GM19397 (cell line): ENCODE data around the gene LARGE1.

Experiments used
- ATAC-seq: cut with Tn5 transposase; IDR thresholded peaks from one replicate; pipeline ENCODE4 v1.9.1; 2021; ENCODE audit warnings: mild to moderate bottlenecking, moderate library complexity; ENCODE audit not compliant: unreplicated experiment

The LARGE1 gene

DNA sequence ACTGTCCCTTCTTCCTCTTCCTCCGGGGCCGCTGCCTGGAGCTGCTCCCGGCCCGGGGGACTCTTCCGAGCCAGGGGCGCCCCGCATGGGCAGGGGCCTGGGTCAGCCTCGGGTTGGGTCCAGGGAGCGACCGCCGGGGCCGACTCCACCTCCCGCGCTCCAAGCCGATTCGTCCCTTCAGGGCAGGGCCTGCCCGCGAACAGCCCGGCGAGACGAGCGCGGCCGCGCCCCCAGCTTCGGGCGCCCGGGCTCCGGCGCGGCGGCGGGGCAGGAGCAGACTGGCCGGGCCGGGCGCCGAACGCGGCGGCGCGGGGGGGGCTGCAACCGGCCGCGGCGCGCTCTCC lies at the start of gene LARGE1:
Gene LARGE1, minus strand, starts transcription at position 280 of the 344 bp plus-strand sequence.
- peak; percentile 13 for ATAC-seq

DNA sequence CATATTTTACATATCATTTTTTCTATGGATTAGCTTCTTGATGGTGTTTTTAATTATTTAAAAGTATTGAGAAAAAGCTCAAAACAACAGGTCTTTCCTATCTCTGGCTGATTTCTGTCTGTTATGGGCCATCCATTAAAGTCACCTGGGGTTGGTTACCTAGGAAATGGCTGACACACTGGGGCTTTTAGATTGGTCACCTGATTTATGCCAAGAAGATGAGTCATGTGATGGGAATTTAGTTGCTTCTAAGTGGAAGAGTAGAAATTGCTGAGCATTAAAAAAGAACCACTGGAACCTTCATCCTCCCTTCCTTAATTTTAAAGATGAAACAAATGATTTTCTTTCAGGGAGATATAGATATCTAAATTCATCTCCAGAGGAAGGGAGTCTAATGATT lies 48.8 kb upstream of the LARGE1 start:
- ATAC-seq: no peak

DNA sequence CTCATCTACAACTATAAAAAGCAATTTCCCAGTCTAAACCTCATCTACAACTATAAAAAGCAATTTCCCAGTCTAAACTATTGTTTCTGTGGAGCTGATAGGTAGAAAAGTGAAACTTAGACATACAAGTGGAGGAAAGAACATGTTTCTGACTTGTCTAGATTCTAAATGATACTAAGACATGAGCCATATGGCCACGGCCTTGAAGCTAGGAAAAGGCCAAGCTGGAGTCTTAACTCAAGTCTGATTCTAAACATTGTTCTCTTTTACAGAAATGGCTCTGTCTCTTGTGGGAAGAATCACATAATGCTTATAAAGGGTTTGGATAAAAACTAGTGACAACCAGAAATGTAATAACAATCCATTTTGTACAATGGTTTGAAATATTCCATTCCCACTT lies 43.8 kb upstream of the LARGE1 start:
- ATAC-seq: no peak

DNA sequence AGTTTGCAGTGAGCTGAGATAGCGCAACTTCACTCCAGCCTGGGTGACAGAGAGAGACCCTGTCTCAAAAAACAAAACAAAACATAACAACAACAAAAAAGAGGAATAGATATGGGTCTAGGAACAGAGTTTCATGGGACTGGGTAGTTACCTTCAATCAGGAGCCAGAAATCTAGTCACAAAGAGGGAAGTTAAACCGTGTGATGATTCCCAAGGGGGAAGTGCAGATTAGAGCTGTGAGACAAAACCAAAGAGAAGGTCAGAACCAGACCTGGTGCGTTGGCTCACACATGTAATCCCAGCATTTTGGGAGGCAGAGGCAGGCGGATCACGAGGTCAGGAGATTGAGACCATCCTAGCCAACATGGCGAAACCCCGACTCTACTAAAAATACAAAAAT lies 42.1 kb upstream of the LARGE1 start:
- no peak for ATAC-seq

DNA sequence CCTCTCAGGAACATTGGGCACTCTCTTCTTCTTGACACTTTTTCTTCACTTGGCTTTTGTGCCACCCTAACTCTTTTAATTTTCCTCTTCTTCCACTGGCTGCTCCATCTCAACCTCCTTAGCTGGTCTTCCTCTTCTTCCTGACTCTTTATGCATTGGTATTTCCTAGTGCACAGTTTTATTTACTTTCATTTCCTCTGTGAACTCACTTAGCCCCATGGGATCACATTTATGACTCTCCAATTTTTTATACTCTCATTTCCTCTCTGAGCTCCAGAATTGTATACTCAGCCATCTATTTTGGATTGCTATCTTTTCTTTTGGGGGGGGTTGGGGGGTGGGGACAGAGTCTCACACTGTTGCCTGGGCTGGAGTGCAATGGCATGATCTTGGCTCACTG lies 38.5 kb upstream of the LARGE1 start:
- no peak for ATAC-seq

DNA sequence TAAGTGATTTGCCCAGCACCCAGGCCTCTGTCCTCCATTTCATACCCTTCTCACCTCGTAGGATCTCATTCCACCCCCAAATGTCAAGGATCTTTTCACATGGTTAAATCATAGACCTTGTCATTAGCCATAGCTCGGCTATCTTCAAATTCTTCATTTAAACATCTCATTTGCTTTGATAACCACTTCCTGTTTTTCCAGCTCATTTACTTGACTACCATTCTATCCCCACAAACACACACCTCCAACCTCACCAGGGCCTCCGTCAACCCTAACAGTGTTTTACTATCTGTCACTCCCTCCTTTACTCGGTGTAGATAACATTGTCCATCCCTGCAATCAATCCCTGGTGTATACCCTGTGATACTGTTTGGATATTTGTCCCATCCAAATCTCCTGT lies 36.8 kb upstream of the LARGE1 start:
- no peak for ATAC-seq

DNA sequence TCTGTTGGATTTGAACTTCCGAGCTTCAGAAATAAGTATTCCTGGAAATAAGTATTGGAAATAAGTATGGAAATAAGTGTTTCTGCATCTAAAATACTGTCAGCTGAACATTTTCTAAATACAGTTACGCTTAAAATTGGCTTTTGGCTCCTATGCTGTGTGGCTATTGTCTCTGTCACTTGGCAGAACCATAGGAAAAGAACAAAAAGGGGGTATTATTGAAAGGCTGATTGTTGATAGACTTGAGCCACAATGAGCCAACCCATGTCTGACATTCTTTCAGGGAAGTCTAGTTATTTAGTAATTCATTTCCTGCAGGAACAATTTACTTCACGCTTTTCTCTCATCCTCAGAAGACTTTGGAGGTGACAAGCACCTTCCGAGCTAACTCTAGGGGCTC lies 32.5 kb upstream of the LARGE1 start:
- ATAC-seq: no peak

DNA sequence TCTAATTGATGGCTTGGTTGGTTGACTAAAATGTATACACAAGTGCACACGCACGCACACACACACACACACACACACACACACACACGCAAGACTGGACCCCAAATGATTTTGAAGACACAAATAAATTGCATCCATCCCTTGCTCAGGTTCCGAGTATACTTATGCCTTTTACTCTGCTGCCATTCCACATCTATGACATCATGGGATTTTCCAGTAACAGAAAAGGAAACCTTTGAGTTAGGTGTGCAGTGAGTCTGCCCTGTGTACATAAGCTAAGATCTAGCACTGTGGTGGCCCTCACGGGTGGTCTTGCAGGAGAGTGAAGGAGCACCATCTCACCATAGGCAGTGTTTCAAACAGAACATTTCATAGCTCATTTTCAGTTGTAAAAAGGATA lies 20.5 kb upstream of the LARGE1 start:
- no peak for ATAC-seq

DNA sequence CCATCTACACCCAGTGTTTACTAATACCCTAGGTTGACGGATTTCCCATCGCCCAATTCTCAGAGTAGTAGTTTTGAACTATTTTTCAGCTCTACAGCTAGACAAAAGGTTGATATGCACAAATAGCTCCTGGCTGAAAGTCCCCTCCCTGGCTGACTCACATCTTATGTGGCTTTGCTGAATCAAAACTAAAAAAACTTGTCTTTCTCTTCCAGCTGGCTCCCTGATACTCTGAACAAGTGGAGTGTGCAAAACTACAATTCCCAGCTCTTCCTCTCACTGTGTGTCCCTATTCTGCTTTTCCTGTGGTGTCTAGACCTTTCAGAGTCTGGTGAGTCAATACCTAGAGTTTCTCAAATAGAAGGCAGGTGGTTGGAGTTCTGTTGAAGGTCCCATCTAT lies 12.7 kb upstream of the LARGE1 start:
- ATAC-seq: no peak

DNA sequence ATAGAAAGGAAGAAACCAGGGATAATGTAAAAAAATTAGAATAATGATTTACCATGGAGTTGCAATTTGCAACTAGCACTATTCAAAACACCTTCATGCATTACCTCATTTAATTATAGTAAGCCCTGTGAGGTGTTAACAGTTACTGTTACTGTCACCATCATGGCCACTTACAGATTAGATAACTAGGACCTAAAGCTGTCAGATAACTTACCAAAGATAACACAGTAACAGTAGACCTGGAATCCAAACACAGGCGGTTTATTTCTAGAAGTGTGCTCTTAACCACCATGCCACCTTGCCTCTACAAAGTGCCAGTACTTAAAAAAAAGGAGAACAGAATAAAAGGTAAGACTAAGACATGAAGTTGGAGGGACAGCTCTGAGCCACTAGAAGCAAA lies 11.1 kb upstream of the LARGE1 start:
- no peak for ATAC-seq

DNA sequence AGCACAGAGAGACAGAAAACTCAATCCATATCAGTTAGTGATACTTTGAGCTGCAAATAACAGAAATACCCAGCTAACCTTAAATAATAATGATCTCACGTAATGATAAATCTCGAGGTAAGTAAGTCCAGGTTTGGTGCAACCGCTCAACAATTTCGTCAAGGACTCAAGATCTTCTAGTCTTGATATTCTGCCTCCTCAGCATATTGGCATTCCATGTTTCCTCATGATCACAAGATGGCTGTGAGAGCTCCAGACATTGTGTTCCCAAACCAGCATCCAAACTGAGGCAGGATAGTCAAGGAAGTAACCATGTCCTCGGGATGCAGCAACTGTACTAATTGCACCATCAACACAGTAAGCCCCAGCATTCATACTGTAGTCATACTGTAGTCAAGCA lies 7.5 kb upstream of the LARGE1 start:
- ATAC-seq: no peak

DNA sequence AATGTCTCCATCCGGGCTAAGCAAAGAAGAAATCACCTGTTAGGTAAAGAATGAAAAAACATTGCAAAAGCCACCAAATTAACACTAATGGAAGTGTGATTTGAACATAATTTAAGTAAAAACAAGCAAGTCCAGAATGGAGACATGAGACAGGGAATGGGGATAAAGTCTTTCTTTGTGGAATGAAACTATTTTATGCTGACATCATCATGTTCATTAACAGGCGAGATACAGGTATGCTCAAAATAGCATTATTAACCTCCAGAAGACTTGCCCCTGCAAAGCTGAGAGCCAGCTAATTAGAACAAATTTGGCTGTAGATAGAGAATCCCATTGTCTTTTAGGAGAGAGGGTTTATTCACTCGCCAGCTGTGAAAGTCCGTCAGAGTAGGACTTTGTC lies 4.9 kb upstream of the LARGE1 start:
- no peak for ATAC-seq

DNA sequence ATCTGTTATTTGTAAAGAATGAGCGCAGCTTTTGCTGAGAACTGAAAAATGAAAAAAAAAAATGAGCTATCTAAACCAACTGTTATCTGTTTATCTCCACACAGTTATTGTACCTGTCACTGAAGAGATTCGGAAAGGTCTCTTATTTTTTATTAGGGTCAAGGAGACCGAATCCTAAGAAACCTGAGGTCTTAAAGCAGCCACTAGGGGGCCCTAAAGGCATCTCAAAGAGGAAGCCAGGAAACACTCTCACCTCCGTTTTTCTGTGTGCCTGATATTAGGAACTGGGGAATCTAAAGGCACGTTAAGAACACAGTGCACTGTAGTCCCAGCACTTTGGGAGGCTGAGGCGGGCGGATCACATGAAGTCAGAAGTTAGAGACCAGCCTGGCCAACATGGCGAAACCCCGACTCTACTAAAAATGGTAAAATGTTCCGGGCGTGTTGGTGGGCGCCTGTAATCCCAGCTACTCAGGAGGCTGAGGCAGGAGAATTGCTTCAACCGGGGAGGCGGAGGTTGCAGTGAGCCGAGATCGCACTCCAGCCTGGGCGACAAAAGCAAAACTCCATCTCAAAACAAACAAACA lies 3.5 kb upstream of the LARGE1 start:
- ATAC-seq: no peak

DNA sequence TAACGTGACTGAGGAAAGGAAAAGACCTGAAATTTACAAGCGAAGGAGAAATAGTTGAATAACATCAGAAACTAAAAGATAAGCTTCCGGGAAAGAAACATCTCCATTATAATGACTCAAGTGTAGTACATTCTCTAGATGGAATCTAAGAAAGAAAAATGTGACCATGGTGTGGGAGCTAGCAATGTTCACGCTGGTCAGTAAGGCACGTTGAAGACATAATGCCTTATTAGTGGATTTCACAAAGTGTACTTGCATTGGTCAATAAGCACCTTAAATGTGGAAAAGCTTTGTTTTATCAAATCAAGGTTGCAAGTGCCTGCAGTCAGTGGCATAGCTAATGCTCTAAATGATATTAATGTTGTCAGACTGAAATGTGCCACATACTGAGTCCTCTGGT lies 2.8 kb upstream of the LARGE1 start:
- no peak for ATAC-seq

DNA sequence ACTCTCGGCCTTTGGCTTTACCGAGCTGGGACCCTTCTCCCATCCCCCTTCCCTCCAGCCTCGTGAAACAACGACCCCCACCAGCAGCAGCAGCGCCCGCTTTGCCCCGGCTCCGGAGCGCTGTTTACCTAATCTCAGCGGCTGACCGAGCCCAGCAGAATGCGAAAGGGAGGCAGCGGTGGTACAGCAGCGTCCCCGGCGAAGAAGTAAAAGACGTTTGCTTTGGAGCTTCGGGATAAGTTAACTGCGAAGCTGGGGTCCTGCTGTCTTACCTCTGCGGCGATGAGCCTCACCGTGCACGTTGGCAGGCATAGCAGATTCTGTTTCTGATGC lies 2.0 kb upstream of the LARGE1 start:
- no peak for ATAC-seq

DNA sequence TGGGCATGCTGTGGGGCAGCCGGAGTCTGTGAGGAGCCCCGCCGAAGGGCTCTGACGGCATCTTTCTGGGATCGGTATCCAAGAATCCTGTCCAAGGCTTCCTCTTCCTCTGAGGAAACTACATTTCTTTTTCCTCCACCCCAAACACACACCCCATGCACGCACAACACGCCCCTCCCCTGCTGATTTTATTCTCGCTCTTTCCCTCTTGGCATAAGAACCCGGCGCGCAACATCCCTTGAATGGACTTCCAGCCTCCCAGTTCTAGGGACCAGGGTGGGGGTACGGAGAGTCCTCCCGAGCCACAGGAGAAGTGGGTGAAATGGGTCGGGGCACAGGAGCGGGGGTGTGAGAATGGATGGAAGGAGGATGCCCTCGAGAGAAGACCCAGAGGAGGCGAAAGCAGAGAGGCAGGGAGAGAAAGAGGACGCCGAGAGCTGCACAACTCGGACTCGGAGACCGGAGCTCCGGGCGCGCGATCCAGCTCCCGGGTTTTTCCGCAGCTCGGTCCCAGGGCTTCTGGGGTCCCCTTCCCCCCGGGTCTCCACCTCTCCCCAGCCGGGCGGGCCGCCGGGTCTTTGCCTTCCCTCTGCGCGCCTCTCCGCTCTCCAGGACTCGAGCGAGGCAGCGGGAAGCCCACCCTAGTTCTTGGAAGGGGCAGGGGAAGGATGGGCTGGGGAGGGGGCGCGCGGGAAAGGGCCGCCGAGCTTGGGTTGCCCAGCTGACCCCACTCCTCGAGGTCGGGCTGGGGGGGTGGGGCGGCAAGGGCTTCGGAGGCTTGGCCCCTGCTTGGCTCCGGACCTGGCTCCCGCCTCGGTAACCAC lies 1.5 kb upstream of the LARGE1 start:
- no peak for ATAC-seq

DNA sequence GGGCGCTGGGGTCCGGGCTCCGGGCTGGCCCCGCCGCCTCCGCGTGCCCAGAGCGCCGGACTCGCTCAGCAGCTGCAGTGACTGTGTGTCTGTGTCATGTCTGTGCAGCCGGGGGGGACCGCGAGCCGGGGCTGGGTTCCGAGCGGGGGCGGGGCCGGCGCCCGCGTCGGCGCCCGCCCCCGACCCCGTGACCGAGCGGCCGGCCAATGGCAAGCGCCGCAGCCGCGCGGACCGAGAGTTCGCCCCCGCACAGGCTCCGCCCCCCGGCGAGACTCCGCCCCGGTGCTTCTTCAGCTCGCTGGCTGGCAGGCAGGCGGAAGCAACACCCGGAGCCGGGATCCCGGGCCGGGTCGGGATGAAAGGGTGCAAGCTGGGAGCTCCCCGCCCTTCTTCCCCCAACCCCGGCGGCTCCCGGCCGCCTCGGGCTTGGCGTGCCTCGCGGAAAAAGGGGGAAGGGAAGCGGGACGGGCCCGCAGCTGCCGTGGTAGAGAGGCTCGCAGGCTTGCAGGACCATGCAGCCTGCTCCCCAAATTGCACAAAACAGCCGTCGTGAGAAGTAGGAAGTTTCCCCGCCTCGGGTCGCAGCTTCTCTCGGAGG lies 750 bp upstream of the LARGE1 start:
- peak; percentile 71 for ATAC-seq

DNA sequence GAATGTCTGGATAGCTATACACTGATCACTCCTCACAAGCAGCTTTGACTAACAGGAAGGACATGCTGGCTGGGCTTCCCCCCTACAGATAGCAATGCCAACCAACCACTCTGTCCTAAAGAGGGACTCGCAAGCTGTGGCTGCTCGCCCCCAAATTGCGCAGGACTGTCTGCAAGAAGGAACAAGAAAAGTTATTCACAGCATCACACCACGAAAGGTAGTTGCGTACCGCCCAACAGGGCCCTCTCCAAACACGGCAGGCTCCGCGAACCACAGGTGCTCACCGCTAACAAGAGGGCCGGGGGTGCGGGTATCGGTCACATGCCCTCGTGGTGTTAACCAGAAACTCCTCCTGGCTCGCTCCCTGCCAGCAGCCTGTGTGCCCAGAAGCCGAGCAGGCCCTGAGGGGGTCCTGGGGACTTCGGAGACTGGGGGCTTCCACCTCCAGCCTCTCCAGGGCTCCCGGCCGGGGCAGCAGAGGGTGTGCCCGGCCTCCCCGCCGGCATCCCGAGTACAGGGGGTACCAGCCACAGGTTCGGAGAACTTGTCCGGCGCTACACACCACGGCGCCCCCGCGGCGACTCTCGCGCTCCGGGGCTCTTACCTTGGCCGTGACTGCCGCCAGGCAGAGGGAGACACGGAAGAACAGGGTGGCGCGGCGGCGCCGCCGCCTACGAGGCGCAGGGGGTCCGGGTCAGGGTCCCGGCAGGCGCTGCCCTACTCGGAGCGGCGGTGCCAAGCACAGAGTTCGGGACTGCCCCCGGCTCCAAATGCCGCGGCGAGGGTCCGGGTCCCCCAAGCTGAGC lies 682 bp downstream of the LARGE1 start:
- peak; percentile 2 for ATAC-seq

DNA sequence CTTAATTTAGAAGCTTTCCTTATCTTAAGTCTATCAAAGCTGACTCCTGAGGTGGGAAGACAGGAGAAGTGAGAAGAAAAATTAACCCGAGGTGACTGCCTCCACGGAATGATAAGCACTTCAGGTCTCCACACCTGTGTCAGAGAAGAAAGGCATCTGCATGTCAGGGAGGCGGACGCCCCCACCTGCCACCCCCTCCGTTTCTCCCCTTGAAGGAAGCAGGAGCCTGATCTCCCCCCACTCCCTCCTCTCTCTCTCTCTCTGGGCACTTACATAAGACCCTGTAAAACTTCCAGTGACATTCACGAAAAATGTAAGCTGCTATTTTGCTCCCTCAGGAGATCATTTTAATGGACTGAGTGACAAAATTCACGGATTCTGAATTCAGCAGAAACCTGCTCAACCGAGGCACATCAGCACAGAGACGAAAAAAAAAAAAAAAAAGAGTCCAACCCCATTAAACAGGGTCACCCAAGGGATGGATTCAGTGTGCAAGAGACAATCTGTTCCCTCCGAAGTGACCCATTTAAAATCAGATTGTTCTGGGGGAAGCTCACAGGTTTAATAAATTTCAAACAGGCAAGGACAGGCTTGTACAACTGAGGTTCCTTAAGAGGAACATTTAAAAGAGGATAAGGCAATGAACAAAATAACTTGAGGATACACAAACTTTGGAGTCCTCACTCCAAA lies 1.5 kb downstream of the LARGE1 start:
- no peak for ATAC-seq

DNA sequence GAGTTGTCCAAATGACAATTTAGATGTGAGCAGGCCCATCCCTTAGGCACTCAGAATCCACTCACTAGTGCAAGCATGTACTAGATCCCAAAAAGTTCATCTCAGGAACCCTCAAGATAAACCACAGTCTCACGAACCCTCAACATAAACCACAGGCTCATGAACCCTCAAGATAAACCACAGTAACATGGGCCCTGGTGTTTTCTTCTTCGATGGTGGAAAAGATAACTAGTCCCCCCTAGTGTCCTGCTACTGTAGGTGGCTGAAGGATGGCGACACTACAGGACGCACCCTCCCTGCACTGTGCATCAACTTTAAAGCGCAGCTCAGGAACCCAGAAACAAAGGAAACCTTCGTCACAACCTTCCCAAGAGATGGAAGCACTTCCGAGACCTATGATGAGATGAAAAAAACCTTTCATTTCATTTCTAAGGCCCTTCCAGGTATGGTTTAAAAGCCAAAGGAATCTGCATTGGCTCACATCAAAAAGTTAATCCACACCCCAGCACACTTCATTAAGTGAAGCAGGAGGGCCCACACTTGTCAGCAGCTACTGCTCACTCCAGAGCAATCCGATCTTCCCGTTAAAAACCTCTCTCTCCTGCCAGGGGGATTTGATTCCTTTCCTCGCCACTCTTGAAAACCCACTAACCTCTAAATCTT lies 2.4 kb downstream of the LARGE1 start:
- ATAC-seq: no peak

DNA sequence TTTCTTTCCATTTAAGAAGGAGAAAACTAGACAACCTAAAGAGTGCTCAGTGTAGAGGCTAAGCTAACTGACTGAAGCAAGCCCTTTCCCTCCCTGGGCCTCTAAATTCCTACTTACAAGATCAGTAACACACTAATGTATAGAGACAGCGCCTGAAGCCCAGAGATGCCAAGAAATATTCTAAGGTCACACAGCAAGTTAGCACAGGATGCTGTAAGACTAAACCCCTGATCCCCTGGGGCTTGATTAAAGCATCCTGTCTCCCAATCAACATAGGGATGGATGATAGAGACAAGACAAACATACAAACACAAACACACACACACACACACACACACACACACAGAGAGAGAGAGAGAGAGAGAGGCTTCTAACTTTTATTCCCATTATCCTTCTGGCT lies 5.6 kb downstream of the LARGE1 start:
- no peak for ATAC-seq
